ENCODE measurements around the gene KCNQ1OT1.

GRCh38 chr11:2714463-2714800 is 14.6 kb upstream of the KCNQ1OT1 start:
- TF ChIP-seq POLR2A (IDR thresholded peaks at IDR 0.05) (no peak), CTCF (IDR thresholded peaks at IDR 0.05) (no peak), EP300 (IDR thresholded peaks at IDR 0.05) (no peak)
